Calu3 (cell line): ENCODE results near the gene EYA4. TPM values are rescaled to one million over a fixed set of nuclear protein-coding genes. Genes with fewer than 3 reads are reported as not detected.
A peak's percentile ranks its signal among the peaks of the same experiment; 100 is the strongest.
"Not testable (repeated sequence)": the region's sequence is repeated elsewhere in the genome, so short reads cannot be mapped to it uniquely, and the experiment has no call there.

Experiments used
- BruUV-seq: library from RNA; stranded (reverse); fragments of 400-500 nt; replicated peaks from 2 replicates; lab custom pipeline; 2021; lab: Mats Ljungman, UMichigan
- CTCF ChIA-PET: fragments of 300-600 bp; sonication (Branson Sonifier 250); formaldehyde crosslinking; loops from one replicate; lab custom pipeline; 2022; ENCODE audit warnings: antibody characterized with exemption; lab: Charles Lee
- DNase-seq: peaks from one replicate; pipeline ENCODE4 v3.0.0; 2022
- H3K27ac Mint-ChIP-seq: one replicate; pipeline ENCODE4 v1.8.0; 2022; ENCODE audit warnings: mixed read lengths; ENCODE audit not compliant: unreplicated experiment
- H3K27me3 Mint-ChIP-seq: one replicate; pipeline ENCODE4 v1.8.0; 2022; ENCODE audit warnings: mixed read lengths; ENCODE audit not compliant: unreplicated experiment
- H3K36me3 Mint-ChIP-seq: one replicate; pipeline ENCODE4 v1.8.0; 2022; ENCODE audit warnings: mild to moderate bottlenecking, moderate library complexity, mixed read lengths; ENCODE audit not compliant: insufficient read depth, unreplicated experiment
- H3K4me1 Mint-ChIP-seq: one replicate; pipeline ENCODE4 v1.8.0; 2022; ENCODE audit warnings: mild to moderate bottlenecking, low read depth, mixed read lengths; ENCODE audit not compliant: unreplicated experiment
- H3K4me3 Mint-ChIP-seq: one replicate; pipeline ENCODE4 v1.8.0; 2022; ENCODE audit warnings: mild to moderate bottlenecking, low read depth, moderate library complexity, mixed read lengths; ENCODE audit not compliant: unreplicated experiment
- H3K9me3 Mint-ChIP-seq: one replicate; pipeline ENCODE4 v1.8.0; 2022; ENCODE audit warnings: low read depth, mixed read lengths; ENCODE audit not compliant: unreplicated experiment
- CTCF ChIP-seq: fragments of 200-600 bp; IDR thresholded peaks from one replicate; pipeline ENCODE4 v1.8.0; 2022; ENCODE audit warnings: antibody characterized with exemption; ENCODE audit not compliant: unreplicated experiment
- intact Hi-C: fragments of 100-400 bp; cut with micrococcal nuclease; formaldehyde crosslinking; loops from one replicate; pipeline ENCODE4 v1.10.0; 2022; ENCODE audit not compliant: unreplicated experiment
- total RNA-seq: library from RNA; stranded (reverse); gene quantifications from 2 replicates; pipeline ENCODE4 v1.2.3, GENCODE V29; 2022

Gene EYA4
- total RNA-seq, 1 experiment from 2014 or later = 55.1 TPM

GRCh38 chr6:133551847-133552341 is 310.7 kb downstream of the EYA4 start:
- peaks cover 11% of the 10 kb centered on the region for H3K9me3 Mint-ChIP-seq
- H3K4me1 Mint-ChIP-seq = peaks cover 51% of the 10 kb centered on the region
- H3K36me3 Mint-ChIP-seq = no peaks in the 10 kb centered on the region
- BruUV-seq = no TSS peak
- DNase-seq = peak; percentile 31
- H3K27me3 Mint-ChIP-seq = no peaks in the 10 kb centered on the region
- CTCF ChIA-PET = interaction anchor here (0.7 to 1.9 kb wide), 9 partner anchors 8 to 721 kb away, joined by 3 to 9 read pairs (median 4); no protein-coding TSS in a partner anchor
- intact Hi-C loops = loop anchor here (2.0 to 5.0 kb wide), 5 partner anchors 367 to 729 kb away; no protein-coding TSS in a partner anchor
- no peak overlapping the region for H3K4me3 Mint-ChIP-seq
- TF ChIP-seq CTCF = no peak
- peak overlapping the region; percentile 30 for H3K27ac Mint-ChIP-seq

GRCh38 chr6:133553652-133554051 is 312.5 kb downstream of the EYA4 start:
- no TSS peak for BruUV-seq
- Mint-ChIP-seq H3K36me3 (no peaks in the 10 kb centered on the region), H3K27ac (no peak overlapping the region), H3K27me3 (no peaks in the 10 kb centered on the region), H3K4me3 (no peak overlapping the region), H3K9me3 (peaks cover 9% of the 10 kb centered on the region), H3K4me1 (peaks cover 33% of the 10 kb centered on the region)
- CTCF ChIA-PET = no interaction called here
- DNase-seq = peak; percentile 60
- TF ChIP-seq CTCF = no peak
- intact Hi-C loops = loop anchor here (1.0 to 5.0 kb wide), 6 partner anchors 369 to 731 kb away; no protein-coding TSS in a partner anchor

GRCh38 chr6:133554121-133554520 is 313.0 kb downstream of the EYA4 start:
- H3K4me3 Mint-ChIP-seq, DNase-seq, H3K27me3 Mint-ChIP-seq, H3K9me3 Mint-ChIP-seq, CTCF ChIA-PET, H3K36me3 Mint-ChIP-seq, BruUV-seq, H3K27ac Mint-ChIP-seq: not testable (repeated sequence)
- intact Hi-C loops = loop anchor here (5.0 kb wide), 1 partner anchor 512 kb away; no protein-coding TSS in a partner anchor
- H3K4me1 Mint-ChIP-seq = peaks cover 28% of the 10 kb centered on the region

DNA sequence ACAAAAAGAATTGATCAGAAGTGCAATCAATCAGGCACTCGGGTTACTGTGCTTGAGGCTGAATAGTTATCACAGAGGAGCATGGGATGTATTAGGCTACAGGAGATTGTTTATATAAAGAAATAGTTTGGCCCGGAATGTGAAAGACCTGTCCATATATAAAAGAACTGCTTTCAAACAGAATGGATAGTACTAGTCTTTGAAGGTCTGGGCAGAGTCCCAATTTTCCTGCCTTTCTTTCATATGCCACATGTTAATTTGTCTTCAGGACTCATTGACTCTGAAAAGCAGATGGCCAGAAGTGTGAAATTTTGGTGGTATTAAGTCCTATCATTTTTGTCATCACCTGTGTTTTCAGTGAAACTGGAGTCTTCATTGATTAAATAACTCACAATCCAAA is 314.5 kb downstream of the EYA4 start:
- no peak for TF ChIP-seq CTCF
- no peaks in the 10 kb centered on the region for H3K36me3 Mint-ChIP-seq
- no peak overlapping the region for H3K4me3 Mint-ChIP-seq
- peaks cover 18% of the 10 kb centered on the region for H3K4me1 Mint-ChIP-seq
- no peaks in the 10 kb centered on the region for H3K27me3 Mint-ChIP-seq
- H3K9me3 Mint-ChIP-seq = peaks cover 2% of the 10 kb centered on the region
- H3K27ac Mint-ChIP-seq = no peak overlapping the region
- no TSS peak for BruUV-seq
- CTCF ChIA-PET = interaction anchor here (0.6 kb wide), 1 partner anchor 866 kb away, joined by 3 read pairs; no protein-coding TSS in a partner anchor
- intact Hi-C loops = no loop called here
- no peak for DNase-seq

DNA sequence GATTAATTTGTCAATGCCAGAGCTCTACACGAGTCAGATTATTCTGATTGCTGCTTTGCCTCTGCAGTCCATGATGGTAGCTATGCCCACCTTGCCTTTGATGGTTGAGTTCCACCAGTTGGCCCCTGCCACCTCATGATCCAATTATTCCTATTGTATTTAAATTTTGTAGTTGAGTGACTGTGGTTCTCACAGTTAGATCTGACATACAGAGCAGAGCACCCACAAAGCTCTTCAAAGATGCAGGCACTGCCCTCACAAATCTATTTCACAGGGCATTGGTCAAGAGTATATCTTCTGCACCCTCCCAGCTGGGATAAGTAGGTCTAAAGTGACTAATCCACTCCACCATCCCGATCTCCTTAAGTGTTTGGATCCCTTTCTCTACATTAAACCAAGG is 318.8 kb downstream of the EYA4 start:
- peaks cover 2% of the 10 kb centered on the region for H3K9me3 Mint-ChIP-seq
- no TSS peak for BruUV-seq
- DNase-seq = no peak
- no peak overlapping the region for H3K4me3 Mint-ChIP-seq
- H3K27ac Mint-ChIP-seq = no peak overlapping the region
- CTCF ChIA-PET = interaction anchor here (1.2 kb wide), 1 partner anchor 8 kb away, joined by 3 read pairs; no protein-coding TSS in a partner anchor
- H3K36me3 Mint-ChIP-seq = no peaks in the 10 kb centered on the region
- H3K27me3 Mint-ChIP-seq = no peaks in the 10 kb centered on the region
- intact Hi-C loops = no loop called here
- no peak for TF ChIP-seq CTCF
- no peaks in the 10 kb centered on the region for H3K4me1 Mint-ChIP-seq
